K562 (cell line): ENCODE measurements around the gene SMIM29. TPM values are rescaled to one million over a fixed set of nuclear protein-coding genes. Genes with fewer than 3 reads are reported as not detected.

ENCODE experiments used
- ARID3B ChIP-seq: fragments of 250-450 bp; sonication (Bioruptor Pico); IDR thresholded peaks from 2 replicates; pipeline ENCODE4 v1.4.0; 2020; ENCODE audit warnings: borderline replicate concordance
- CEBPG ChIP-seq, 3 experiments: fragments of 200-800 bp in 1 of 3; sonication (Bioruptor generic) in 1 of 3; sonication (generic) in 1 of 3; formaldehyde crosslinking in 1 of 3; IDR thresholded peaks in 2 of 3; conservative IDR thresholded peaks in 1 of 3; 2 replicates each; pipeline versions ENCODE4 v1.6.1 to v1.8.0; 2016 to 2022; ENCODE audit warnings: missing compliant biosample characterization in 2 of 3, missing genetic modification characterization in 2 of 3, mild to moderate bottlenecking in 1 of 3, missing genetic modification reagents in 1 of 3
- FOXK2 ChIP-seq, 2 experiments: fragments of 450-650 bp; IDR thresholded peaks in 1 of 2; conservative IDR thresholded peaks in 1 of 2; 2 replicates each; pipeline ENCODE4 v1.6.1; 2016; ENCODE audit warnings: low read depth in 2 of 2, mild to moderate bottlenecking in 1 of 2
- GABPB1 ChIP-seq: sonication (generic); formaldehyde crosslinking; IDR thresholded peaks from 2 replicates; pipeline ENCODE4 v1.8.0; 2022; ENCODE audit warnings: mild to moderate bottlenecking, missing genetic modification reagents
- HES1 ChIP-seq: fragments of 450-650 bp; IDR thresholded peaks from 2 replicates; pipeline ENCODE4 v1.6.1; 2016; ENCODE audit warnings: low read depth, mild to moderate bottlenecking, moderate library complexity
- RERE ChIP-seq: sonication (generic); formaldehyde crosslinking; IDR thresholded peaks from 2 replicates; pipeline ENCODE4 v1.8.0; 2023; ENCODE audit warnings: missing genetic modification reagents, mild to moderate bottlenecking, borderline replicate concordance
- SP2 ChIP-seq: IDR thresholded peaks from 2 replicates; pipeline ENCODE4 v1.6.1; 2011; ENCODE audit warnings: mild to moderate bottlenecking, low read depth, low read length, moderate library complexity; ENCODE audit not compliant: poor library complexity, severe bottlenecking; ENCODE audit errors: extremely low read depth
- SUPT5H ChIP-seq: fragments of 450-650 bp; IDR thresholded peaks from 2 replicates; pipeline ENCODE4 v1.6.1; 2016
- ZBTB17 ChIP-seq: fragments of 450-650 bp; formaldehyde crosslinking; IDR thresholded peaks from 2 replicates; pipeline ENCODE4 v1.4.0; 2020; ENCODE audit warnings: mild to moderate bottlenecking
- ZBTB7A ChIP-seq: IDR thresholded peaks from 2 replicates; pipeline ENCODE4 v1.6.1; 2011; ENCODE audit warnings: low read depth, mild to moderate bottlenecking, low read length, moderate library complexity, borderline replicate concordance; ENCODE audit not compliant: control insufficient read depth
- ZC3H4 ChIP-seq: sonication (generic); formaldehyde crosslinking; IDR thresholded peaks from 2 replicates; pipeline ENCODE4 v1.9.0; 2021; ENCODE audit warnings: missing genetic modification reagents, borderline replicate concordance
- ZFP1 ChIP-seq: fragments of 450-650 bp; formaldehyde crosslinking; IDR thresholded peaks from 2 replicates; pipeline ENCODE4 v1.4.0; 2020; ENCODE audit warnings: mild to moderate bottlenecking, mixed read lengths
- ZNF431 ChIP-seq: sonication (generic); formaldehyde crosslinking; IDR thresholded peaks from 2 replicates; pipeline ENCODE4 v1.8.0; 2022; ENCODE audit warnings: mild to moderate bottlenecking, missing genetic modification reagents
- ZNF707 ChIP-seq: fragments of 250-450 bp; sonication (Bioruptor Pico); conservative IDR thresholded peaks from 2 replicates; pipeline ENCODE4 v1.8.0; 2022; ENCODE audit warnings: inconsistent platforms, mild to moderate bottlenecking, moderate library complexity
- ZNF780A ChIP-seq: fragments of 250-450 bp; sonication (Bioruptor Pico); IDR thresholded peaks from 2 replicates; pipeline ENCODE4 v1.5.0; 2021; ENCODE audit warnings: mild to moderate bottlenecking
- polyA plus RNA-seq, 8 experiments: library from polyadenylated mRNA; depleted of rRNA in 4 of 8; stranded (reverse) in 5 of 8; unstranded in 3 of 8; fragments of >200 nt; fragmentation: Nextera tagmentation in 2 of 8; fragmentation: Illumina TruSeq in 1 of 8; extraction: Ambion mirVana in 2 of 8; extraction: Trizol in 1 of 8; gene quantifications; 2 replicates each; pipeline versions ENCODE4 v1.2.1 to v1.2.3, GENCODE V29; 2011 to 2014; ENCODE audit warnings: inconsistent platforms in 1 of 8, missing spikeins in 1 of 8
- total RNA-seq, 7 experiments: library from RNA; depleted of rRNA in 6 of 7; stranded (reverse); fragments of >200 nt in 6 of 7; fragmentation: Illumina TruSeq in 2 of 7; extraction: Trizol in 2 of 7; gene quantifications; 2 replicates each; pipeline versions ENCODE4 v1.2.1 to v1.2.3, GENCODE V29; 2011 to 2021; ENCODE audit warnings: low replicate concordance in 1 of 7
- TF ChIP-seq, protein P1 (sequence below): fragments of 250-450 bp; sonication (Bioruptor Pico); IDR thresholded peaks from 2 replicates; pipeline ENCODE4 v1.5.0; 2020; ENCODE audit warnings: mild to moderate bottlenecking

SMIM29 gene
- total and polyA plus RNA-seq, 9 of the 15 experiments (the other 6 are each of a cell fraction or from before 2014, with no cell fraction given): 6.5 to 36.7 (median 20.9) TPM

DNA sequence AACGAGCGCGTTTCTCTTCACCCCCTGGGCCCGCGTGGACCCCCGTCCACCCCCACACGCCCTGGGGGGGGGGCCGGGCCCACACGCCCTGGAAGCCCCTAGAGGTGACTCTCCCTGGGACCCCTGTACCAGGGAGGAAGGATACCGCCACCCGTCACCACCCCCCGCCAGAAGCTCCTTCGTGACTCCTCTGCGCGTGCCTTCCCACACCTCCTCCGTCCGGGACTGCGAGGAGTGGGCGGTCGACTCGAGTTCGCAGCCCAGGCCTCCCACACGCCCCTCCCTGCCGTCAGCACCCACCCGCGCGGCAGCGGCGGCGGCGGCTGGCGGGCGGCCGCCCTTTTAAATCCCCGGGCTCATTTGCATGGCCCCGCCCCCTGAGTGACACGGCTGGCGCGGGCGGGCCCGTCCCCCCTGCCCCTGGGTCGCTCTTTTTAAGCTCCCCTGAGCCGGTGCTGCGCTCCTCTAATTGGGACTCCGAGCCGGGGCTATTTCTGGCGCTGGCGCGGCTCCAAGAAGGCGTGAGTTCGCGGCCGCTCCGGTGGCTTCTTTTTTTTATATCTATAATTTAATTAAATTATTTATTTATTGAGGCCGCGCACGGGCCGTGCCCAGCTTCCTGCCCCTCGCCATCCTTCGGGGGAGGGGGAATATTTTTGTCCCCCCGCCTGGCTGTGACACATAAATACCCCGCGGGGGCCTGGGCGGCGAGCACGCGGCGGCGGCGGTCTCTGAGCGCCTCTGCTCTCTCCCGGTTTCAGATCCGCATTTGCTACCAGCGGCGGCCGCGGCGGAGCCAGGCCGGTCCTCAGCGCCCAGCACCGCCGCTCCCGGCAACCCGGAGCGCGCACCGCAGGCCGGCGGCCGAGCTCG is 12.1 kb downstream of the SMIM29 start, which contains the start of gene HMGA1 (continued):
- TF ChIP-seq RERE (no peak), ARID3B (0 out of 2 replicates have a peak, but pooled peaks have one; percentile 84), SP2 (no peak), ZBTB7A (peak; percentile 94; the same call in 1 of the 2 replicates), ZBTB17 (CRISPR knock-in tag) (peak; percentile 12; the same call in 1 of the 2 replicates), HES1 (no peak), ZNF707 (no peak), ZFP1 (CRISPR knock-in tag) (no peak), ZNF780A (CRISPR knock-in tag) (peak; percentile 72; the same call in 1 of the 2 replicates), SUPT5H (peak; percentile 99), ZNF431 (CRISPR knock-in tag) (no peak), CEBPG (CRISPR knock-in tag; IDR thresholded peaks at IDR 0.05) (no peak), CEBPG (tag; conservative IDR thresholded peaks at IDR 0.05 in 1 of 2, IDR thresholded peaks at IDR 0.05 in 1 of 2) (no peak), GABPB1 (CRISPR knock-in tag) (no peak; the same call in none of the 2 replicates), ZC3H4 (CRISPR knock-in tag) (no peak), FOXK2 (conservative IDR thresholded peaks at IDR 0.05 in 1 of 2, IDR thresholded peaks at IDR 0.05 in 1 of 2; ENCODE audit: low read depth in 2 of 2) (no peak)
- TF ChIP-seq, protein P1, sequence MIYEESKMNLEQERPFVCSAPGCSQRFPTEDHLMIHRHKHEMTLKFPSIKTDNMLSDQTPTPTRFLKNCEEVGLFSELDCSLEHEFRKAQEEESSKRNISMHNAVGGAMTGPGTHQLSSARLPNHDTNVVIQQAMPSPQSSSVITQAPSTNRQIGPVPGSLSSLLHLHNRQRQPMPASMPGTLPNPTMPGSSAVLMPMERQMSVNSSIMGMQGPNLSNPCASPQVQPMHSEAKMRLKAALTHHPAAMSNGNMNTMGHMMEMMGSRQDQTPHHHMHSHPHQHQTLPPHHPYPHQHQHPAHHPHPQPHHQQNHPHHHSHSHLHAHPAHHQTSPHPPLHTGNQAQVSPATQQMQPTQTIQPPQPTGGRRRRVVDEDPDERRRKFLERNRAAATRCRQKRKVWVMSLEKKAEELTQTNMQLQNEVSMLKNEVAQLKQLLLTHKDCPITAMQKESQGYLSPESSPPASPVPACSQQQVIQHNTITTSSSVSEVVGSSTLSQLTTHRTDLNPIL (CRISPR knock-in tag): 0 out of 2 replicates have a peak, but pooled peaks have one; percentile 58
